Left renal pelvis (tissue), 4 donors: Measurements from ENCODE around the gene FNBP1. TPM values are rescaled to one million over a fixed set of nuclear protein-coding genes. Genes with fewer than 3 reads are reported as not detected.
"Not testable (repeated sequence)": the region's sequence is repeated elsewhere in the genome, so short reads cannot be mapped to it uniquely, and the experiment has no call there.

Experiments used
- DNase-seq, 4 donors: peaks; one replicate each; pipeline ENCODE4 v3.0.0-alpha.2; 2013; ENCODE audit warnings: low read depth in 4 of 4, low spot score in 3 of 4
- polyA plus RNA-seq, 4 donors: library from polyadenylated mRNA; unstranded; fragments of 120-200 nt; gene quantifications; one replicate each; pipeline ENCODE4 v1.2.1, GENCODE V29; 2013; ENCODE audit not compliant: insufficient read length in 4 of 4

FNBP1 gene
- polyA plus RNA-seq, 4 donors = 44.4 to 53.8 (median 50.0) TPM

DNA sequence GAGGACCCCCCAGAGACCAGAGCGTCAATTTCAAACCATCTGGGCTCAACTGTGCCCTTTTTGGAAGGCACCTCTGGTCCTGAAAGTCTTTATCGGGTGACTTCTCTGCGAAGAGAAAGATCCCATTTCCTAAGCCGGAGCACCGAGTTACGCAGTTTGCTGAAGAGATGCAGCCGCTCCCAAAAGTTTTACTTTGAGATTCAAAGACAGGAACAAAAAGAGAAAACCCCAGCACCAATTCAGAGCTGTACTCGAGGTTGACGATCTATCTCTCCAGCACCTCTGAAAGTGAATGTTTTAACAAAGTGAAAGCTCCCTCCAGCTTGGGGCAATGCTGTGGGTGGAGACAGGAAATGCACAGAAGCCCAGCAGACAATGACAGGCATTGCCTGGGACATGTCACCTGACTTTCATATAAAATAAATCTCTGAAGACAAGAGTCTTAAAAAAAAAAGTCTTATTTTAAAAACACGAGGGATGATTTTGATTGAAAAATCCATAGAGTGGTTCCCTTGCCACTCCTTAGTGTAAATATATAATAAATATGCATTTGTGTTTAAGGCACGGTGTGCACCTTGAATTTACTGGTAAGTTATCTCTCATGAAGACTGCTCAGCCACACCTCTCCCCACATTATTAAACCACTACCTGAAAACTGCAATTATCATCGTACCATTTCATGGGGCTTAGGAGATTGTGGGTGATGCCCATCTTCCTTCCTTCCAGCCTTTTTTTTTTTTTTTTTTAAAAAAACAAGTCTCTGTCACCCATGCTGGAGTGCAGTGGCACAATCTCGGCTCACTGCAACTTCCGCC lies 79.9 kb downstream of the FNBP1 start:
- DNase-seq = no peak

DNA sequence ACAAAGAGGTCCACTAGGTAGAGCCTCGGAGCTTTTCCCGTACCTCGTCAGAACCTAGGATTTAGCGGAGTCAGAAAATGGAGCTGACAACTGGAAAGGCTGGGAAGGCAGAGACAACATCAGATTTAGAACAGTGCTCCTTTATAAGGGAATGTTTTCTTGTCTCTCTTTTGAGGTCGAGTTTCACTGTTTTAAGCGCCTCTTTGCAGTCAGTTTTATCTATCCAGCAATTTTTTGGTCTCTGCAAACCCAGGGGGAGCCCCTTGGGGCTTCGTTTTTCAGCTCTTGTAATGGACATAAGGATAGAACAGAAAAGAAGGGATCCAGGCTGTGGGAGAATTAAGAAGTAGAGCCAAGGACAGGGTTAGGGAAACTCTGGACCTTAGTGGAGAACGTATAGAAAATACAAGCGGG lies 80.5 kb downstream of the FNBP1 start:
- DNase-seq = no peak

DNA sequence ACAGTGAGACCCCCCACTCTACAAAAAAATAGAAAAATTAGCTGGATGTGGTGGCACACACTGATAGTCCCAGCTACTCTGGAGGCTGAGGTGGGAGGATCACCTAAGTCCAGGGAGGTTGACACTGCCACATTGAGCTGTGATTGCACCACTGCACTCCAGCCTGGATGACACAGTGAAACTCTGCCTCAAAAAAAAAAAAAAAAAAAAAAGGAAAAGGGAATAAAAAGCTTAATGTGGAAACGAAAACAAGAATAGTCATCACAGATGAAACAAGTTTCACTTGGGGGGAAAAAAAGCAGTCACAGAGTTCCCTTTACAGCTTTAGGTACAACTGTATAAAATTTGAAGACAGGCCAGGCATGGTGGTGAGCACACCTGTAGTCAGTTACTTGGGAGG lies 84.2 kb downstream of the FNBP1 start:
- no peak for DNase-seq

DNA sequence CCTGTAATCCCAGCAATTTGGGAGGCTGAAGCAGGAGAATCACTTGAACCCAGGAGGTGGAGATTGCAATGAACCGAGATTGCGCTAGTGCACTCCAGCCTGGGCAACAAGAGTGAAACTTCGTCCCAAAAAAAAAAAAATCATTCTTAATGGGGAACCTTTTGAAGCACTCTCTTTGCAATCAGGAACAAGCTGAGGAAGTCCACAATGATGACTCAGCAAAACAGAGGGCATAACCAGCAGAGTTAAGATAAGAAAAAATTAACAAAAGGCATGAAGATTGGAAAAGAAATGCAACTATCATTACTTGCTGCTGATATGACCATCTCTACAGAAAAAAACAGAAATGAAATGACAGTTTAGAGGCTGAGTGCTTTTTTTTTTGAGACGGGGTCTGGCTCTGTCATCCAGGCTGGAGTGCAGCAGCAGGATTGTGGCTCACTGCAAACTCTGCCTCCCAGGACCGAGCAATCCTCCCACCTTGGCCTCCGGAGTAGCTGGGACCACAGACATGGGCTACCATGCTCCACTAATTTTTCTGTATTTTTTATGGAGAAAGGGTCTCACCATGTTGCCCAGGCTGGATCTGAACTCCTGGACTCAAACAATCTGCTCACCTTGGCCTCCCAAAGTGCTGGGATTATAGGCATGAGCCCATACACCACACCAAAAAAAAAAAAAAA lies 88.0 kb downstream of the FNBP1 start:
- no peak for DNase-seq

DNA sequence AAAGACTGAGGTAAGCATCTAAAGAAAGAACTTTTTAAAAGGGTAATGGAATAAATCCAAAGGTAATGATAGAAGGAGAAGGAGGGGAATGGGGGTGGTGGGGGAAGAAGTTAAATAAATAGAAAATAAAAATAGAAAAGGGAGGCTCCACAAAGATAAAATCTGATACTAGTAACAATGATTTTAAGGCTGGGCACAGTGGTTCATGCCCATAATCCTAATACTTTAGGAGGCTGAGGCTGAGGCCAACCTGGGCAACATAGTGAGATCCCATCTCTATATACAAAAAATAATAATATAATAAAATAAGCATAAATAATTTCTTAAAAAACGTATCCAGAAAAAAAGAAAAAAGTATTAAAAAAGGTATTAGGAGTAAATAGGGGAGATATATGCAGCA lies 89.3 kb downstream of the FNBP1 start:
- DNase-seq = no peak

DNA sequence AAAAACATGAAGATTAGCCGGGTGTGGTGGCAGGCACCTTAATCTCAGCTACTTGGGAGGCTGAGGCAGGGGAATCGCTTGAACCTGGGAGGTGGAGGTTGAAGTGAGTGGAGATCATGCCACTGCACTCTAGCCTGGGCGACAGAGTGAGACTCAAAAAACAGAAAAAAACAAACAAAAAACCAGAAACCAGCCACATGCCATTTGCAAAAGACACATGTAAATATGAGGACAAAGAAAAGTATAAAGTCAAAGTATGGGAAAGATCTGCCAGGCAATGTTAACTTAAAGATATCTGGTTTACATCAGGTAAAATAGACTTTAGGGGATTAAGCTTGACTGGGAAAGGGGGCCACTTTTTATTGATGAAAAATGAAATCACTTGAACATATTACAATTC lies 90.7 kb downstream of the FNBP1 start:
- no peak for DNase-seq

DNA sequence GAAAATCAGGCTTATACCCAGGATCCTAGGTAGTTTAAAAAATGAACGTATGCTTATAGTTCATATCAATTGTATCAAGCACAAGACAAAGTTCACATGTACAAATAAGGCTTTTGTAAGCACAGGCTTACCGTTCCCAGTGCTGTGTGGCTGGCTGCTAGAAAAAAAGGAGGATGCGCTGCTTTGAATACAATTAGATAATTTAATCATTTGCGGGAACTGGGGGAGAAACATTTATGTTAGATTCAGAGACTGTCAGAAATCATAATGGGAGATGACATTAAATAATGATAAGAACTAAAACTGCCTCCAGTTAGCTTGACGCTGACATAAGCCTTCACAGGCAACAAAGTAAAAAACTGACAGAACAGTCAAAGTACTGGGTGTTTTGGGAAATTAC lies 93.2 kb downstream of the FNBP1 start:
- no peak for DNase-seq

DNA sequence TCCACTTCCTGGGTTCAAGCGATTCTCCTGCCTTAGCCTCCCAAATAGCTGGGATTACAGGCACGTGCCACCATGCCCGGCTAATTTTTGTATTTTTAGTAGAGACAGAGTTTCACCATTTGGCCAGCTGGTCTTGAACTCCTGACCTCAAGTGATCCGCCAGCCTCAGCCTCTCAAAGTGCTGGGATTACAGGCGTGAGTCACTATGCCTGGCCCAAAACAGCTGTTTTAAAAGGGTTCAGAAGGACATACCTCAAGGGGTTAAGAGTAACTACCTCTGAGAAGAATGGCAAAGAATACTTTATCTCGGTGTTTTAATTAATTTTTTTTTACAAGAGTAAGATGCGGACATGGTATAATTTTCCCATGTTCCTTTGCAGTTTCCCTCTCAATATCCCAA lies 94.4 kb downstream of the FNBP1 start:
- DNase-seq = not testable (repeated sequence)

DNA sequence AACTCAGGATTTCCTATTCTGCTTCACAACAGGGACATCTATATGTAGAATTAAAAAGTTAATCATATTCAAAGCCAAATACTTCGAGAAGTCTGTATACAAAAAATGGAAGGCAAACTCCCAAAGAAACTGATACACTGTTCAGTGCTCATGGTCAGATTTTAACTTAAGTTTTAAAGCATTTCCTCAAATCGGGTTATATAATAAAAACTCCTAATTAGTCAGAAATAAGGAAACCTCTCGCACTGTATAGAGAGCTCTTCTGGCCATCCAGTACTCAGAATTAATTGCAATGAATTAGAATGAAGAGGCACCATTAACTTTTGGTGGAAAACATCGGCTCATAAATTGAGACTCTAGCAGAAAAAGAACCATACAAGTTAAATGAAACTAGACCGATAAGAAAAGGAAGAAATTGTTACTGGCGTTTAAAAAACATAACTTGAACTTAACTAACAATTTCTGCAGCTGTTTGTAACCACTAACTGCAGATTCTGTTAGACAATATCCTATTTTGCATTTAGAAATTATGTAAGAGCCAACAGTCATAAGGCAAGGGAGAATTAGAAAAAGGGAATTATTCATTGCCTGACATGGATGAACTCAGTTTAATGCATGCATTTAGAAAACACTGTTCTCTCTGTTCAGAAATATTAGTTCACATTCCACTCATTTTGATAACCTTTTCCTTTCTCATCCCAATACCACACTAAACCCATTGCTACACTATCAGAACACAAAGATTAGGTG lies 96.6 kb downstream of the FNBP1 start:
- no peak for DNase-seq

DNA sequence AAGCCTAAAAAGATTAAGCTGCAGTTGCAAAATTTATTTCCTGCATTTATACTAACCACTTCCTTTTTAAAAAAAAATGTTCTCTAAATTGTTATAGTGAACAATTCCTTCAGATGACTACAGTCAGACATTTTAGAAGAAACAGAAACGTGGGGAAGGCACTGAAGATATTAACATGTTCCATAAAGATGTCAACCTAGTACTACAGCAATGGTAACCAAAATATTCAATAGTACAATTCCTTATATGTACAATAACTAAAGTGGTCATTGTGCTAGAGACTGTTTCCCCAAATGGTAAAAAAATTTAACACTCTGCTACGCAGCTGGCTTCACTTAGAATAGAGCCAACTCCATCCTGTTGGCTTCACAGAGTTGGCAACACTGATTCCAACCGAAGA lies 97.7 kb downstream of the FNBP1 start:
- no peak for DNase-seq

DNA sequence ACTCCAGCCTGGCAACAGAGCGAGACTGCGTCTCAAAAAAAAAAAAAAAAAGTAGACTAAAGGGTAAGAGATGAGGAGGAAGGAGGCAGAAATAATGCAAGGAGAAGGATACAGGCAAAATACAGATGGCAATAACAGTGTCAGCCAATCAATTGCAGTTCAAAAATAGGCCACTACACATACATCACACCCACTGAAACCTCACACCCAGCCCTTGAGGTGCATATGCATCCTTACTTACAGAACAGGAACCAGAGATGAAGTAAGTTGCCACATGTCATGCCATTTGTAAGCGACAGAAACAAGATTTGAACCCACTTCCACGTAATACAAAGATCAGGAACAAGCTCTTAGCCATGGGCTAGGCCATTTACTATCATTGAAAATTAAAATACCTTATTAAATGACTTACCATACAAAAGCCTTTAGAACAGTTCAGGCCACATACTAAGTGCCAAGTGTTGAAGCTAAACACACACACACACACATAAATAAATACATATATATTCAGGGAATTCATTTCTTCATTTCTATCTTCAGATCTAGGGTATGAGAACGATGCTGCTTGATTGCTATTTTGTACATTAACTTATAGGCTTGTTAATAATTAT lies 98.4 kb downstream of the FNBP1 start:
- no peak for DNase-seq

DNA sequence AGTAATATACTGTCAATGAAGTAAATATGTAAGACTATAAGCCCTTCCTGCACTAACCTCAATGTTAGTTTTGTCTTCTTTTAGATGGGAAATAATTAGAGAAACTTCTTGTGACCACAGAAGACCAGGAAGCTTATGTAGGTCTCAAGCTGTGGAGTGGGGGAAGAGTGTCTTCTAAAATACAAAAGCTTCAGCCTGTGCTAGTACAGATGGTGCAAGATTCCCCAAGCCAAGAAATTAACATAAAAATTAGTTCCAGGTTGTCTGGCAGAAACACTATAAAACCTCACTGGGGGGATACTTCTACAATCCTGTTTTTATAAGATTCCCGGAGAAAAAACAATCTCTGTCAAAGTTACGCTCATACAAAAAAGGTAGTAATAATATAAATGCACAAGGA lies 103.6 kb downstream of the FNBP1 start:
- DNase-seq = no peak

DNA sequence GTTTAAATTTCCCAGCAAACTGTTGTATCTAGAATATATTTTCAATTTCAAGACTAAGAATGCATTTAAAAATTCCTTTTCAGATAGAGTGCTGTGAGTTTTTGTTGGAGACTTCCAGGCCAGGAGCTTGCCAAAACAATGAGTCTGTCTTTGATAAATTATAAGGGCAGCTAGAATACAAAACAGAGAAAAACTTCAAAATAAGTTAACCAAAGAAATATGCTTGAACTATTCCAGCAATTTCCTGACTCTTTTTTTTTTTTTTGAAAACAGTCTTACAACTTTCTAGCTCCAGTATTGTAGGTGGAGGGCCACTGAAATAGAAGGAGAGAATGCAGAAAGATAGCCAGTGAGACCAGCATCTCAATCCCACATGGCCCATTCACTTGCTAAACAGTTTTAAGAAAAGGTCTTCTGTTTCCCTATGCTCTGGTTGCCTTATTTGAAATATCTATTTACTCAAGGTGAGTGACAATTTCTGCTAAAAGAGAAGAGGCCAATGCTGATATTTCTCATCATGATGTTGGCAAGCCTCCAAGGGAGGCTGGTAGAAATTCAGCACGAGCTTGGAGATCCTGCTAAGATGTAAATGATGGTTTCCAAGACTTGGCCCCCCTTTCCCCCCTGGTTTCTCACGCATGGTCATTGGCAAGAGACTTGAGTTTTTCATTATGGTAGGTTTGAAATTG lies 104.6 kb downstream of the FNBP1 start:
- no peak for DNase-seq

DNA sequence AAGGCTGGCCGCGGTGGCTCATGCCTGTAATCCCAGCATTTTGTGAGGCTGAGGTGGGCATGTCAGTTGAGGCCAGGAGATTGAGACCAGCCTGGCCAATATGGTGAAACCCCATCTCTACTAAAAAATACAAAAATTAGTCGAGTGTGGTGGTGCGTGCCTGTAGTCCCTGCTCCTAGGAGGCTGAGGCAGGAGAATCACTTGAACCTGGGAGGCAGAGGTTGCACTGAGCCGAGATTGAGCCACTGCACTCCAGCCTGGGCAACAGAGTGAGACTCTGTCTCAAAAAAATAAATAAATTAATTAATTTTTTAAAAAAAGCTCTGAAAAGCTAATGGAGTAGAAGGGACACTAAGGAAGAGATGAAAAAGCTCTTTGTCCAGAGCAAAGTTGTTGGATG lies 105.1 kb downstream of the FNBP1 start:
- DNase-seq = not testable (repeated sequence)

DNA sequence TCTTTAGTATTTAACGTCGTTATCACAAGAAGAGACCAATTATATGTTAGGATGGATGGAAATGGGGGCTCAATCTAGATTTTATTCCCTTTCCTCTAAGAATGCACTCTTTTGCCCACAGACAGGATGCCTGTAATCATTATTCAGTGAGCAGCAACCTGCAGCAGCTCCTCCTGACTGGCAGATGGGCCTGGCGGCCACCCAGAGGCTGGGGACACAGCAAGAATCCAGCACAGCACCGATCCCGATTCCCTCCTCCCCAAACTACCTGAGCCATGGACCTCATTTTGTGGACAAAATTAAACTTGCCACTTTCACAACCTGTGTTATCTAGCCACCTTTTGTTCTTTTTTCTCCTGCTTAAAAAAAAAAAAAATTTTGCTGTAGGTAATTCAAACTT lies 106.8 kb downstream of the FNBP1 start:
- DNase-seq = no peak

DNA sequence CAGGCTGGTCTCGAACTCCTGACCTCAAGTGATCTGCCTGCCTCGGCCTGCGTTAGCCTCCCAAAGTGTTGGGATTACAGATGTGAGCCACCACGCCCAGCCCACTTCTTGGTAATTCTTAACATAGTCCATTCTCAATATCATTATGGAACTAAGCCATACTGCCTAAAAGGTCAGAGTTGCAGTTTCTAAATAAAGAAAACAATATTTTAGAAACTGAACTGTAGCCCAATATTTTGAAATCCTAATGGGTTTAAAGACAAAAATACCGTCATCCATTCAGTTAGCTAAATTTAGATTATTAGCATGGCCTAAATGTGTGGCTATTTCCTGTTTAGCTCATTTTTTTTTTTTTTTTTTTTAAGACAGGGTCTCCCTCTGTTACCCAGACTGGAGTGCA lies 108.2 kb downstream of the FNBP1 start:
- DNase-seq = no peak

DNA sequence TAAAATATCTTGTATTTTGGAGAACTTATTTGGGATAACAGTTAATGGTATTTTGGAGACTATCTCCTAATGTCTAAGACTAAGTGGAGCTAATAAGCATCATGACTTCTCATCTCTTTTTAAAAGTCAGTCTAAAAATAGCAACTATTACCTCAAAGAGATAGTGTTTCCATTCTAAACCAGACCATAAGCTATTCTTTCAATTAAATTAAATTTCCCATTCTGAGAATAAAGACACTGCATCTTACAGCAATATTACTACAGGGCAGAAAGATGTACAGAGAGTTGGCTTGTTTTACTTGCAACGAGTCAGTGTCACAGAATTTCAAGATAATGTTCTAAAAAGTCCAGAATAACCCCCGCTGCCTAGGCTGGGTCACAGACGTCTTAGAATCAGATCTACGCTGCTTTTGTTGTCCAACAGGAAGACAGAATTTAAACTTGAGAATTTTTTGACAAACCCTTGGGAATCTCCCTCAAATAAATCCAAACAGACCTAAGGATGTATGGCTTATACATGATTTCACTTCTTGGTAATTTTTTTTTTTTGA lies 108.9 kb downstream of the FNBP1 start:
- no peak for DNase-seq

DNA sequence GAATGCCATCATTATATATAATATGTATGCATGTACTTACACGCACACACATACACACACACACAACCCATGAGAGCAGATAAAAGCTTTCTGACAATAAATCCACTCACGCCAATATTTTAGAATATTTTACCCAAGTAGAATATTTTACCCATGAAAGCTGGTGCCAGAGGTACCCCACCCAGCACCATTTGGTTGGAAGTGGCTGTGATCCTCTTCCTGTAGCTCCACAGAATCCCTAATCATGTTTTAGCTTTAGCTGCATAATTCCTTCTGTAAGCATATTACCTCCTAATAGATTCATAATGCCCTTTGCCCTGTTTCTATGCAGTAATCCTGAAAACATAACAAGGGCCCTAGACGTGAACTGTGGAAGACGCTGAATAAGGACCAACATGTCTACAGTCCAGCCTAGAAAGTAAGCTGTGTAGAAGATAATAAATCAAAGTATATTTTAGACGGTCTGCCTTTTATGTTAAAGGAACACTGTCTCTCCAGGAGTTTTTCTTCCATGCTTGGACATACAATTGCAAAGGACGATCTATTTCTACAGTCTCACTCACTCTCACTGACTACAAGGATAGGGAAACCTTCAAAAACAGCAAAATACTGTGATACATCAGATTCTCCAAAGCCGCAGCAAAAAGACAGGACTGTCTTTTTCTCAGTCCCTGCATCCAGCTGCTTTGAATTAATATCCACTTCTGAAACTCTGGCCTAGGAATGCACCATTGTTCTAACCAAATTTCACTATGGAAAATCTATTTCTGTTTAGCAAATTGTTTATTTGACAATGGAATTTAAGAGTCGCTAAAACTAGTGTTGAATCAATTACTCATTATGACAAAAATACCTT lies 109.6 kb downstream of the FNBP1 start:
- DNase-seq = no peak
